IMR-90 (cell line): ENCODE measurements around the gene ARHGEF4. TPM values are rescaled to one million over a fixed set of nuclear protein-coding genes. Genes with fewer than 3 reads are reported as not detected.

Experiments used
- ATAC-seq: fragments of 200-7000 bp; cut with Tn5 transposase; 2 replicates; pipeline ENCODE4 v1.9.1; 2020; ENCODE audit warnings: low read depth, mild to moderate bottlenecking, moderate library complexity
- BruUV-seq: library from RNA; stranded (reverse); fragments of 400-500 nt; replicated peaks from 2 replicates; lab custom pipeline; 2021; lab: Mats Ljungman, UMichigan
- CTCF ChIA-PET: fragments of 300-600 bp; formaldehyde crosslinking; extraction: SDS; loops from one replicate; lab custom pipeline; 2021; ENCODE audit warnings: antibody characterized with exemption; lab: Yijun Ruan, JAX
- POLR2A ChIA-PET: fragments of 300-600 bp; sonication (Branson Sonifier 250); formaldehyde crosslinking; loops from one replicate; lab custom pipeline; 2022; ENCODE audit warnings: antibody characterized with exemption; ENCODE audit not compliant: unreplicated experiment; lab: Charles Lee
- DNase-seq: peaks from one replicate; pipeline ENCODE4 v3.0.0; 2013
- H2AFZ ChIP-seq: replicated peaks from 2 replicates; pipeline ENCODE3; 2013; ENCODE audit warnings: low read length, mild to moderate bottlenecking; ENCODE audit not compliant: poor library complexity
- H2AK5ac ChIP-seq: 2 replicates; pipeline ENCODE4 v1.6.1; 2013; ENCODE audit warnings: low read depth, low read length, inconsistent platforms
- H2AK9ac ChIP-seq: replicated peaks from 2 replicates; pipeline ENCODE3; 2013; ENCODE audit warnings: mild to moderate bottlenecking, low read depth, low read length, moderate library complexity; ENCODE audit not compliant: poor library complexity
- H2BK120ac ChIP-seq: 2 replicates; pipeline ENCODE4 v1.6.1; 2013; ENCODE audit warnings: low read depth, low read length, inconsistent platforms
- H2BK15ac ChIP-seq: 3 replicates; pipeline ENCODE4 v1.6.1; 2013; ENCODE audit warnings: low read depth, low read length, inconsistent platforms
- H2BK20ac ChIP-seq: 2 replicates; pipeline ENCODE4 v1.6.1; 2013; ENCODE audit warnings: low read depth, mild to moderate bottlenecking, inconsistent platforms, low read length, moderate library complexity
- H2BK5ac ChIP-seq: 2 replicates; pipeline ENCODE4 v1.6.1; 2013; ENCODE audit warnings: mild to moderate bottlenecking, low read depth, low read length, inconsistent platforms; ENCODE audit not compliant: poor library complexity, severe bottlenecking
- H3K14ac ChIP-seq: replicated peaks from 2 replicates; pipeline ENCODE4 v1.6.1; 2013; ENCODE audit warnings: low read depth, low read length, inconsistent platforms
- H3K18ac ChIP-seq: 2 replicates; pipeline ENCODE4 v1.6.1; 2013; ENCODE audit warnings: low read depth, low read length, control low read depth
- H3K23ac ChIP-seq: 2 replicates; pipeline ENCODE4 v1.6.1; 2013; ENCODE audit warnings: low read depth, low read length, inconsistent platforms
- H3K27ac ChIP-seq: 2 replicates; pipeline ENCODE4 v1.5.1; 2013; ENCODE audit warnings: mild to moderate bottlenecking, control low read depth, low read length; ENCODE audit not compliant: insufficient read depth
- H3K27me3 ChIP-seq: 2 replicates; pipeline ENCODE4 v1.6.1; 2013; ENCODE audit warnings: low read length; ENCODE audit not compliant: control insufficient read depth, insufficient read depth
- H3K36me3 ChIP-seq: 2 replicates; pipeline ENCODE4 v1.6.1; 2013; ENCODE audit warnings: low read length, mixed read lengths; ENCODE audit not compliant: control insufficient read depth, insufficient read depth
- H3K4ac ChIP-seq: 2 replicates; pipeline ENCODE4 v1.6.1; 2013; ENCODE audit warnings: low read depth, low read length, inconsistent platforms
- H3K4me1 ChIP-seq: 2 replicates; pipeline ENCODE4 v1.6.1; 2013; ENCODE audit warnings: low read length, mixed read lengths; ENCODE audit not compliant: control insufficient read depth, insufficient read depth
- H3K4me2 ChIP-seq: 2 replicates; pipeline ENCODE4 v1.6.1; 2013; ENCODE audit warnings: low read depth, mild to moderate bottlenecking, control low read depth, low read length, moderate library complexity
- H3K4me3 ChIP-seq: 2 replicates; pipeline ENCODE4 v1.5.1; 2013; ENCODE audit warnings: low read depth, mild to moderate bottlenecking, control low read depth, low read length, moderate library complexity; ENCODE audit not compliant: insufficient read depth
- H3K56ac ChIP-seq: 2 replicates; pipeline ENCODE4 v1.6.1; 2013; ENCODE audit warnings: low read length, inconsistent platforms; ENCODE audit not compliant: insufficient read depth; ENCODE audit errors: extremely low read depth
- H3K79me1 ChIP-seq, 2 experiments: 2 replicates each; pipeline ENCODE4 v1.6.1; 2013; ENCODE audit warnings: low read length in 2 of 2, inconsistent platforms in 1 of 2, low read depth in 1 of 2
- H3K9ac ChIP-seq: 2 replicates; pipeline ENCODE4 v1.6.1; 2013; ENCODE audit warnings: low read depth, low read length, control low read depth
- H3K9me1 ChIP-seq: 2 replicates; pipeline ENCODE4 v1.6.1; 2013; ENCODE audit warnings: low read length, inconsistent platforms; ENCODE audit not compliant: insufficient read depth
- H3K9me3 ChIP-seq: 2 replicates; pipeline ENCODE4 v1.6.1; 2013; ENCODE audit warnings: low read length; ENCODE audit not compliant: control insufficient read depth, insufficient read depth
- H4K20me1 ChIP-seq: 2 replicates; pipeline ENCODE4 v1.6.1; 2013; ENCODE audit warnings: low read length, inconsistent platforms; ENCODE audit not compliant: insufficient read depth
- H4K5ac ChIP-seq: 2 replicates; pipeline ENCODE4 v1.6.1; 2013; ENCODE audit warnings: mild to moderate bottlenecking, low read depth, low read length, control low read depth
- H4K8ac ChIP-seq, 2 experiments: 2 replicates each; pipeline ENCODE4 v1.6.1; 2013; ENCODE audit warnings: low read depth in 2 of 2, low read length in 2 of 2, control low read depth in 1 of 2, inconsistent platforms in 1 of 2
- H4K91ac ChIP-seq: 2 replicates; pipeline ENCODE4 v1.6.1; 2013; ENCODE audit warnings: low read depth, low read length, inconsistent platforms; ENCODE audit not compliant: insufficient read depth
- CHD1 ChIP-seq: IDR thresholded peaks from 2 replicates; pipeline ENCODE4 v1.6.1; 2012; ENCODE audit warnings: low read depth, low read length, improper control_type of control experiment
- CTCF ChIP-seq: conservative IDR thresholded peaks from 2 replicates; pipeline ENCODE4 v1.5.1; 2012; ENCODE audit warnings: mild to moderate bottlenecking, low read depth, low read length, improper control_type of control experiment
- FOS ChIP-seq: fragments of 150-350 bp; IDR thresholded peaks from 2 replicates; pipeline ENCODE4 v1.6.1; 2016; ENCODE audit warnings: low read depth, low read length
- NFE2L2 ChIP-seq: fragments of 150-350 bp; IDR thresholded peaks from 2 replicates; pipeline ENCODE4 v1.6.1; 2016; ENCODE audit warnings: low read depth, mild to moderate bottlenecking, low read length
- RAD21 ChIP-seq: IDR thresholded peaks from 2 replicates; pipeline ENCODE4 v1.6.1; 2012; ENCODE audit warnings: low read length, improper control_type of control experiment
- USF2 ChIP-seq: fragments of 150-350 bp; IDR thresholded peaks from 2 replicates; pipeline ENCODE4 v1.6.1; 2017; ENCODE audit warnings: mild to moderate bottlenecking, antibody characterized with exemption, low read length, low read depth
- WGBS, 2 experiments: methylation state at CpG; one replicate each; pipeline versions ENCODE4 v1.1.5 to v1.1.7; 2013; ENCODE audit warnings: missing lambda C conversion rate in 2 of 2; ENCODE audit not compliant: insufficient read length in 1 of 2; ENCODE audit errors: extremely low coverage in 2 of 2; 5-methylcytosine and 5-hydroxymethylcytosine counted together
- dilution Hi-C: fragments of 300-500 bp; cut with HindIII; formaldehyde crosslinking; loops from one replicate; pipeline ENCODE4 v1.14.3; 2018; ENCODE audit warnings: low sequenced_read_pairs; ENCODE audit not compliant: unreplicated experiment
- in situ Hi-C: fragments of 300-500 bp; cut with MboI; formaldehyde crosslinking; loops from 3 replicates; pipeline ENCODE4 v1.14.3; 2019; ENCODE audit warnings: low sequenced_read_pairs, inconsistent platforms, mixed read lengths
- intact Hi-C: fragments of 100-400 bp; cut with micrococcal nuclease; formaldehyde crosslinking; loops from 2 replicates; pipeline ENCODE4 v1.10.0; 2022
- polyA plus RNA-seq, 3 experiments: library from polyadenylated mRNA; depleted of rRNA; stranded (reverse); fragments of >200 nt; gene quantifications; 2 replicates each; pipeline ENCODE4 v1.2.3, GENCODE V29; 2012; ENCODE audit warnings: low replicate concordance in 1 of 3
- total RNA-seq: library from RNA; depleted of rRNA; stranded (reverse); fragments of >200 nt; gene quantifications from 2 replicates; pipeline ENCODE4 v1.2.3, GENCODE V29; 2012

ARHGEF4 gene
- total and polyA plus RNA-seq, 2 of the 4 experiments (the other 2 are of a cell fraction): 2.7 to 5.0 TPM

GRCh38 chr2:130882111-130882690 is 45.5 kb downstream of the ARHGEF4 start:
- in situ Hi-C loops: no loop called here
- H3K27me3 ChIP-seq: no peaks in the 10 kb centered on the region
- no peak overlapping the region for H3K18ac ChIP-seq
- dilution Hi-C loops: no loop called here
- ChIA-PET CTCF (interaction anchor here (1.2 kb wide), 1 partner anchor 85 kb away, joined by 3 read pairs; no protein-coding TSS in a partner anchor), POLR2A (no interaction called here)
- H3K56ac ChIP-seq: no peak overlapping the region
- WGBS, 2 experiments: no CpG with 5 or more reads among the region's 6 CpGs
- intact Hi-C loops: no loop called here
- H4K5ac ChIP-seq: no peak overlapping the region
- DNase-seq: no peak
- TF ChIP-seq FOS (no peak), CTCF (no peak), CHD1 (no peak), RAD21 (no peak), NFE2L2 (no peak), USF2 (no peak)
- H3K79me1 ChIP-seq: no peaks in the 10 kb centered on the region
- H3K4me1 ChIP-seq: no peaks in the 10 kb centered on the region
- peak overlapping the region; percentile 14 for H2AFZ ChIP-seq
- H3K23ac ChIP-seq: no peak overlapping the region
- H3K9me3 ChIP-seq: no peaks in the 10 kb centered on the region
- H3K4me2 ChIP-seq: no peak overlapping the region
- no peak overlapping the region for H4K8ac ChIP-seq
- no peak overlapping the region for H2AK9ac ChIP-seq
- no peak overlapping the region for H3K27ac ChIP-seq
- no peak overlapping the region for H3K4ac ChIP-seq
- no peak for ATAC-seq
- H3K9ac ChIP-seq: no peak overlapping the region
- BruUV-seq: no TSS peak
- no peaks in the 10 kb centered on the region for H3K36me3 ChIP-seq
- H3K4me3 ChIP-seq: no peak overlapping the region
- no peak overlapping the region for H2BK20ac ChIP-seq
- no peaks in the 10 kb centered on the region for H3K9me1 ChIP-seq
- H2BK15ac ChIP-seq: no peak overlapping the region
- H2BK5ac ChIP-seq: no peak overlapping the region
- no peak overlapping the region for H3K14ac ChIP-seq
- H4K20me1 ChIP-seq: no peaks in the 10 kb centered on the region
- H4K91ac ChIP-seq: no peak overlapping the region
- H2BK120ac ChIP-seq: no peak overlapping the region
- no peak overlapping the region for H2AK5ac ChIP-seq
